Endothelial cell of umbilical vein (primary cell): ENCODE data around the gene SNAI3. TPM values are rescaled to one million over a fixed set of nuclear protein-coding genes. Genes with fewer than 3 reads are reported as not detected.

Source experiments
- BruUV-seq: library from RNA; stranded (reverse); fragments of 400-500 nt; replicated peaks from 2 replicates; lab custom pipeline; 2021; lab: Mats Ljungman, UMichigan
- CTCF ChIA-PET: fragments of 300-600, 350-600 bp; sonication (Branson Sonifier 250); formaldehyde crosslinking; loops from one replicate; lab custom pipeline; 2021; ENCODE audit warnings: antibody characterized with exemption, inconsistent platforms; lab: Charles Lee
- POLR2A ChIA-PET: fragments of 300-600, 350-600 bp; sonication (Branson Sonifier 250); formaldehyde crosslinking; loops from one replicate; lab custom pipeline; 2021; ENCODE audit warnings: antibody characterized with exemption, inconsistent platforms; lab: Charles Lee
- DNase-seq: peaks from one replicate; pipeline ENCODE4 v3.0.0-alpha.2; 2011; ENCODE audit warnings: low read depth, low spot score
- FAIRE-seq: peaks from 2 replicates; lab custom pipeline; 2011; peaks lifted over from hg19 to GRCh38; lab: Jason Lieb, UNC
- H2AFZ ChIP-seq: 2 replicates; pipeline ENCODE4 v1.6.0; 2012; ENCODE audit warnings: low read depth, low read length, control low read depth, inconsistent platforms
- H3K27ac ChIP-seq: 2 replicates; pipeline ENCODE4 v1.5.1; 2011; ENCODE audit warnings: low read depth, mild to moderate bottlenecking, control low read depth, low read length, moderate library complexity; ENCODE audit not compliant: insufficient read depth
- H3K27me3 ChIP-seq, 2 experiments: 2 replicates each; pipeline versions ENCODE4 v1.6.0 to v1.6.1; 2011; ENCODE audit warnings: low read length in 2 of 2, mixed read lengths in 1 of 2; ENCODE audit not compliant: control insufficient read depth in 2 of 2, insufficient read depth in 2 of 2
- H3K36me3 ChIP-seq, 2 experiments: 2 replicates in 1 of 2; 3 replicates in 1 of 2; pipeline ENCODE4 v1.5.1; 2011; ENCODE audit warnings: low read length in 2 of 2, mild to moderate bottlenecking in 1 of 2, moderate library complexity in 1 of 2; ENCODE audit not compliant: control insufficient read depth in 2 of 2, insufficient read depth in 2 of 2; ENCODE audit errors: extremely low read depth in 1 of 2
- H3K4me1 ChIP-seq: 3 replicates; pipeline ENCODE4 v1.5.1; 2011; ENCODE audit warnings: mild to moderate bottlenecking, low read length; ENCODE audit not compliant: control insufficient read depth, insufficient read depth; ENCODE audit errors: extremely low read depth
- H3K4me2 ChIP-seq: 2 replicates; pipeline ENCODE4 v1.6.1; 2011; ENCODE audit warnings: low read length, control low read depth, mixed read lengths; ENCODE audit not compliant: insufficient read depth
- H3K4me3 ChIP-seq, 3 experiments: fragments of 200-600 bp in 1 of 3; sonication (generic), shearing (Covaris generic) in 1 of 3; replicated peaks in 1 of 3; 2 replicates each; pipeline ENCODE4 v1.5.1; 2011 to 2016; ENCODE audit warnings: control low read depth in 3 of 3, low read length in 3 of 3, mild to moderate bottlenecking in 2 of 3, inconsistent platforms in 1 of 3, low read depth in 1 of 3, moderate library complexity in 1 of 3; ENCODE audit not compliant: insufficient read depth in 1 of 3
- H3K79me2 ChIP-seq: 2 replicates; pipeline ENCODE4 v1.6.0; 2012; ENCODE audit warnings: low read length, inconsistent platforms; ENCODE audit not compliant: control insufficient read depth, insufficient read depth
- H3K9ac ChIP-seq: replicated peaks from 2 replicates; pipeline ENCODE3; 2011; ENCODE audit warnings: low read length, control low read depth; ENCODE audit not compliant: insufficient read depth; ENCODE audit errors: extremely low read depth
- H3K9me1 ChIP-seq: replicated peaks from 3 replicates; pipeline ENCODE4 v1.6.0; 2011; ENCODE audit warnings: mild to moderate bottlenecking, low read length; ENCODE audit not compliant: control insufficient read depth, insufficient read depth; ENCODE audit errors: extremely low read depth
- H3K9me3 ChIP-seq: replicated peaks from 2 replicates; pipeline ENCODE4 v1.5.1; 2012; ENCODE audit warnings: low read length, inconsistent platforms; ENCODE audit not compliant: control insufficient read depth, insufficient read depth
- H4K20me1 ChIP-seq: replicated peaks from 2 replicates; pipeline ENCODE3; 2011; ENCODE audit warnings: mild to moderate bottlenecking, low read length; ENCODE audit not compliant: control insufficient read depth, insufficient read depth; ENCODE audit errors: extremely low read depth
- FOS ChIP-seq: IDR thresholded peaks from 2 replicates; pipeline ENCODE4 v1.6.1; 2011; ENCODE audit warnings: mild to moderate bottlenecking, low read length, moderate library complexity, borderline replicate concordance; ENCODE audit not compliant: insufficient read depth
- GATA2 ChIP-seq: IDR thresholded peaks from 2 replicates; pipeline ENCODE4 v1.7.0; 2011; ENCODE audit warnings: low read depth, mild to moderate bottlenecking, moderate library complexity, mixed read lengths, low read length; ENCODE audit not compliant: insufficient read length, insufficient read depth
- JUN ChIP-seq: IDR thresholded peaks from 2 replicates; pipeline ENCODE4 v1.6.1; 2011; ENCODE audit warnings: borderline replicate concordance, low read depth; ENCODE audit not compliant: insufficient read length, insufficient read depth
- POLR2A ChIP-seq: IDR thresholded peaks from 2 replicates; pipeline ENCODE4 v1.6.1; 2012; ENCODE audit warnings: low read depth, mild to moderate bottlenecking, control low read depth, low read length
- POLR2AphosphoS5 ChIP-seq: IDR thresholded peaks from 2 replicates; pipeline ENCODE4 v1.6.1; 2012; ENCODE audit warnings: low read depth, mild to moderate bottlenecking, control low read depth, low read length, moderate library complexity; ENCODE audit not compliant: insufficient read depth
- dilution Hi-C: fragments of 300-500 bp; cut with MboI; formaldehyde crosslinking; loops from one replicate; pipeline ENCODE4 v1.15.0; 2019; ENCODE audit warnings: low sequenced_read_pairs; ENCODE audit not compliant: extremely low pct_ligation_motif_present
- intact Hi-C: fragments of 100-400 bp; cut with micrococcal nuclease; formaldehyde crosslinking; loops from one replicate; pipeline ENCODE4 v1.10.0; 2022
- polyA plus RNA-seq, 4 experiments: library from polyadenylated mRNA; depleted of rRNA in 3 of 4; stranded (reverse) in 3 of 4; unstranded in 1 of 4; fragments of >200 nt; gene quantifications; 2 replicates each; pipeline versions ENCODE4 v1.2.1 to v1.2.3, GENCODE V29; 2011 to 2012; ENCODE audit warnings: missing spikeins in 1 of 4
- total RNA-seq: library from RNA; stranded (reverse); gene quantifications from 2 replicates; pipeline ENCODE4 v1.2.3, GENCODE V29; 2021
- TF ChIP-seq, protein P1 (sequence below): IDR thresholded peaks from 2 replicates; pipeline ENCODE4 v1.6.1; 2011; ENCODE audit not compliant: insufficient read depth, insufficient read length

Gene SNAI3
- total and polyA plus RNA-seq, 2 donors (not counting 3 experiments of a cell fraction or from before 2014, with no cell fraction given), result 0.30 to 0.31 TPM

DNA sequence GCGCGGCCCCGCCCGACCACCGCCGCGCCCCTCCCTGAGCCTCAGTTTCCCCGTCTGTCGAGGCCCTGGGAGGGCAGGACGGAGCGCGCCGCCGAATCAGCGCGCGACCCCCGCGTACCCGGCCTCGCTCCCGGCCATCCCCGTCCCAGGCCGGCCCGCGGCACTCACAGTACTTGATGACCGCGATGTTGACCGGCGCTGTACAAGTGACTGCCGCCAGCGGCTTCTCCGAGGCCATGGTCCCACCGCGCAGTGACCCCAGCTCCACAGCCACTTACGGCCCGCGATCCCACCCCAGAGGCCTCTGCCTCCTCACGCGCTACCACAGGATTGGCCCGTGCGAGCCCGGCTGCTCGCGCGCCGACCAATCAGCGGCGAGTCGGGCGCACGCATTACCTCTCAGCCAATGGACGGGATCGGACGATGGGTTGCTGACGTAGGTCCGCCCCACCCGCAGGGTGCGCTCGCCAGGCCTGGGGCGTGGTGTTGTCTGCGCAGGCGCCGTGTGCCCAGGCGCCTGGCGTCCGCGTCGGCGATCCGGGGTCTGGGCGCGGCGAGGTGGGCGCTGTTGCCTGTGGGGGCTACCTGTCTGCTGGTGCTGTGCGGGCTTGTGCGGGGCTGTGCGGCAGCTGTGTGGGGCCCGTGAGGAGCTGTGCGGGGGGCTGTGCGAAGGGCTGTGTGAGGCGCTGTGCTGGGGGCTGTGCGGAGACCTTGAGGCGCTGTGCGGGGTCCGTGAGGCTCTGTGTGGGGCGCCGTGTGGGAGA, 23.3 kb downstream of the SNAI3 start, which contains the start of gene MVD:
TSS of gene MVD (minus strand) at position 249 of the 764 bp plus-strand sequence. CDS start at position 238, 11 bp downstream.
- Histone ChIP-seq H3K4me3 (peak within 1 kb of the TSS; percentile 77 to 81 (median 78)), H3K36me3 (peaks cover 0 to under 1% of the 10 kb centered on the region in 2 experiments), H3K9me3 (no peaks in the 10 kb centered on the region), H3K4me1 (peaks cover 20% of the 10 kb centered on the region), H3K79me2 (peaks cover 37% of the 10 kb centered on the region), H3K4me2 (peak within 1 kb of the TSS; percentile 79), H3K9ac (peak within 1 kb of the TSS; percentile 81), H3K27me3 (no peaks in the 10 kb centered on the region), H3K27ac (peak within 1 kb of the TSS; percentile 52), H2AFZ (peak within 1 kb of the TSS; percentile 88), H4K20me1 (no peaks in the 10 kb centered on the region), H3K9me1 (no peaks in the 10 kb centered on the region)
- POLR2A ChIA-PET, result interaction anchor here (0.5 to 1.8 kb wide), 3 partner anchors 12 to 437 kb away, joined by 3 to 4 read pairs (median 3); no protein-coding TSS in a partner anchor
- BruUV-seq, result no TSS peak
- DNase-seq, result peak; percentile 99
- CTCF ChIA-PET, result interaction anchor here (1.0 to 1.4 kb wide), 4 partner anchors 33 to 74 kb away, joined by 3 to 5 read pairs (median 4); no protein-coding TSS in a partner anchor
- dilution Hi-C loops, result no loop called here
- FAIRE-seq, result peak; percentile 99
- no peak for TF ChIP-seq GATA2
- peak; percentile 92 for TF ChIP-seq POLR2AphosphoS5
- TF ChIP-seq, protein P1, sequence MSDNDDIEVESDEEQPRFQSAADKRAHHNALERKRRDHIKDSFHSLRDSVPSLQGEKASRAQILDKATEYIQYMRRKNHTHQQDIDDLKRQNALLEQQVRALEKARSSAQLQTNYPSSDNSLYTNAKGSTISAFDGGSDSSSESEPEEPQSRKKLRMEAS, result no peak
- TF ChIP-seq JUN, result no peak
- TF ChIP-seq POLR2A, result peak; percentile 93
- no peak for TF ChIP-seq FOS
- intact Hi-C loops, result loop anchor here (2.0 kb wide), 3 partner anchors 24 to 38 kb away; partner anchors contain the start of gene SNAI3
